ENCODE data around the gene SYNPO. TPM values are rescaled to one million over a fixed set of nuclear protein-coding genes. Genes with fewer than 3 reads are reported as not detected.

SYNPO gene
- polyA plus RNA-seq, 12 donors: 21.9 to 45.2 (median 34.1) TPM; not detected in 1

DNA sequence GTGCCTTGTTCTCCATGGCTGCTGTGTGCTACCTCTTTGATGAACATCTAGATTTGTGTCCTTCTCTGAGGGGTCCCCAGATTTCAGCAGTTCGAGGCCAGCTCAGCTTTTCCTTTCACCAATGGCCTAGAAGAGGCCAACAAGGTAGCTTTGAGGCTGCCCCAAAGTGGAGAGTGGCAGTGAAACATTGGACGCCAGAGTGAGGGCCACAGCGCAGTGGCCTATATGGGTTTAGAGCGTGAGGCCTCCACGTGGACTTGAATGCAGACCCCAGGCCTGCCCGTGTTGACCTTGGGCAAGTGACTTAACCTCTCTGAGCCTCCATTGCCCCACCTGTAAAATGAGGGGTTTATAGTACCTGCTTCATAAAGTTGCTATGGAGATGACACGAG is 32.4 kb downstream of the SYNPO start:
- no peak for DNase-seq

DNA sequence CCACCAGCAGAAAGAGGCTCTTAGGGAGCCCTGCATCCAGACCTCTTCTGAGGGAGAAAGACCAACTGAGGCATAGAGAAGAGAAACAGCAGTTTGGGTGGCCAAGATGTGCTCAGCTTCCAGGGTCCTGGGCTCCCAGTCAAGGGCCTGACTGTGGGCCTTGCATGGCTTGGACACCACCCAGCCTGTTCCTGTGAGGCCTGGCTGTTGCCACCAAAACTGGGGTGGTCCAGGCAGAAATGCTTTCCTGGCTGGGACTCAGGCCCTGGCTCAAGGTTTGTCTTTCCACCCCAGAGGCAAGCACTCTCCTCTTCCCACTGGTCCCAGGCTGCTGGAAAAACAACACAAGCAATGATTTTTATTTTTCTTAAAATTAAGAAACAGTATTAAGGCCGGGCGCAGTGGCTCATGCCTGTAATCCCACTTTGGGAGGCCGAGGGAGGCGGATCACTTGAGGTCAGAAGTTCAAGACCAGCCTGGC is 33.9 kb downstream of the SYNPO start:
- DNase-seq: peak; percentile 88

DNA sequence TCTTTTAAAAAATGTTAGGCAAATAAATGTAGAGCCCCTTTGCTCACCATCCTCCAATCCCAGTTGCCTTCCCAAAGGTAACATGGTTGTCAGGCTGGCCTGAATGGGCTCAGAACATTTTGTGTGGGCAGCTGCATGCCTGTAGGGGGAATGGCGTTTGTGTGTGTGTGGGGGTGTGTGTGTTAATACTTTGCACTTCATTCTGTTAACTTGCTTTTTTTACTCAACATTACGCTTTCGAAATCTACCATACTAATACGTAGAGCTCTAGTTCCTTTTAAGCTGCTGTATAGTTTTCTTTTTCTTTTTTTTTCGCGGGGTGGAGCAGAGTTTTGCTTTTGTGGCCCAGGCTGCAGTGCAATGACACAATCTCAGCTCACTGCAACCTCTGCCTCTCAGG is 34.6 kb downstream of the SYNPO start:
- no peak for DNase-seq

DNA sequence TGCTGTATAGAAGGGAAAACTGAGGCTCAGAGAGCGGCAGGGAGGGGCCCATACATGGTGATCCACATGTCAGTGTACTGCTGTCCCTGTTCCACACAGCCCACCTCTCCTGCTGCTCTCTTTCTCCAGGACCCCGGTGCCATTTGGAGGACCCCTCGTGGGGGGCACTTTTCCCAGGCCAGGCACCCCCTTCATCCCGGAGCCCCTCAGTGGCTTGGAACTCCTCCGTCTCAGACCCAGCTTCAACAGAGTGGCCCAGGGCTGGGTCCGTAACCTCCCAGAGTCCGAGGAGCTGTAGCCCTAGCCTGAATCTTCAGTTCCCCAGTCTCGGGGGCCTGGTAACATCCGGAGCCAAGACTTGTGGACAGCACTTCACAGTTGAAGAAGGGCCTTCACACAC is 36.1 kb downstream of the SYNPO start:
- no peak for DNase-seq

DNA sequence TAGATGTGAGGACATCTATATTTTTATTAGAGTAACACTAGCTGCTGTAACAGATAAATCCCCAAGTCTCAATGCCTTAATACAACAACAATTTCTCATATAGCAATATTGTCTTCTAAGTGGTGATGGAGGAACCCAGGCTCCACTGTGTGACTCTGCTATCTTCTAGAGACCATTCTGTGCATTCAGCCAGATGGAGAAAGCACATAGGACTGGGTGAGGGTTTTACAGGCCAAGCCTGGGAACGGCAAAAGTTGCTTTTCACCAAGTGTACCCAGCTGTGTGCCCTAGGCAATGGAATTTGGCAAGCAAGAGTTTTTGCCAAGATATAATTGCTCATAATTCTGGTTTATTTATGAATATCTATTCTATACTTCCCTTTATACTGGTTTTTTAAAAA is 48.7 kb downstream of the SYNPO start:
- no peak for DNase-seq

DNA sequence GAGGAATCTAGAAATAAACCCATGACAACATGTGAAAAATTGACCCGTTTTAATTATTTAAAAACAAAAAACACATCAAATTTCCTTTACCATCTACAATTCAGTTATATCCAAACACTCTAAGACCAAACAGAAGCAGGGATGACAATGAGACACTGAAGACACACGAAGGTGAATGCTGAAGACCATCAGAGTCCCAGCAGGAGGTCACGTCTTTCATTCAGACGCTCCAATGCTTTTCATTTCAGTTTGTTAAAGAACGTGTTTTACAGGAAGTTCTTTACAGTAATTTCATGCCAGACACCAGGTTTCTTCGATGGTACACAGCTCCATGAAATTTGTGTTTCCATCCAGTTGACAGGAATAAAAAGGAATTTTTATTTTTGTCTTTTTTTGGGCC is 50.3 kb downstream of the SYNPO start:
- DNase-seq: no peak

DNA sequence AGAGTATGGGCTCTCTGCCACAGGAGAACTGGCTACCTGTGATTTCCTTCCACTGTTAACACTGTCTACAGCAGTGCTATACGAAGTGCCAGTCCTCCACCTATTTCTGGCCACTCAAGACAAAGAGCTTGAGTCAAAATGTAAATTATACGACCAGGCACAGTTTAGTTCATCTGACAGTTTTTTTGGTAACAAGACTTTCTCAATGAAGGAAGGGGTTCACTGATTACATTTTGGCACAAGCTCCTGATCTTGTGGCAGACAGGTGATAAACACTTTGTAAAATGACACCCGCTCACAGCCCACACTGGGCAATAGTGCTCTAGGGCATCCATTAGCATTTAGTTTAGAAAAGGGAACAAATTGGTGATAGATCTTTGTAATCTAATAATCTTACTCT is 51.8 kb downstream of the SYNPO start:
- DNase-seq: no peak

DNA sequence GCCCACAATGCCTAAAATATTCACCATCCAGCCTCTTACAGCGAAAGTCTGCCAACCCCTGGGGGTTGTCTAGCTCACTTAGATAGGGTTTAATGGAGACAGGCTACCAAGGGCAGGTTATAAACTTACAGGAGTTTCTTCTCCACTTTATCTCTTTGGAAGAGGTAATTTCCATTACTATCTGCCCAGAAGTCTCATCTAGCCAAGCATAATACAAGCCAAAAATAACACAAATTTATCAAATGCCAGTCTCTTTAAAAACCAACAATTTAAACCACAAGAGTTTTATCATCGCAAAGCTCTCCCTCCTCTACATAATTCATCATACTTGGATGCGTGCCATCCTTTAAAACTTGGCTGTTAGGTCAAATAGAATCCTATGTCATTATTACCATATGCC is 54.2 kb downstream of the SYNPO start:
- DNase-seq: no peak

DNA sequence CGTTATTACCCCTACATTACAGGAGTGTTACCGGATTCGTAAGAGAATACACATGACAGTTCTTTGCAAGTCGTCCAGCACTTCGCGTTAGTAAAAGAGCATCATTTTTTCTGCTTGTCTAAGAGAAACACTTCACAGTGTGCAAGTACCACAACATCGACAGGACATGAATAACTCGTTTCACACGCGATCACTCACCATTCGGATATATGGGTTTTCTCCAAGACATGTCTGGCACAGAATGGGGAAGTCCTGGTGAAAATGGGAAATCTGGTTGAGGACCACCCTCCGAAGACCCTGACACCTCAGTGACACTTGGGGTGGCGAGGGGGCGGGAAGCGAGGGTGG is 59.8 kb downstream of the SYNPO start:
- DNase-seq: no peak

DNA sequence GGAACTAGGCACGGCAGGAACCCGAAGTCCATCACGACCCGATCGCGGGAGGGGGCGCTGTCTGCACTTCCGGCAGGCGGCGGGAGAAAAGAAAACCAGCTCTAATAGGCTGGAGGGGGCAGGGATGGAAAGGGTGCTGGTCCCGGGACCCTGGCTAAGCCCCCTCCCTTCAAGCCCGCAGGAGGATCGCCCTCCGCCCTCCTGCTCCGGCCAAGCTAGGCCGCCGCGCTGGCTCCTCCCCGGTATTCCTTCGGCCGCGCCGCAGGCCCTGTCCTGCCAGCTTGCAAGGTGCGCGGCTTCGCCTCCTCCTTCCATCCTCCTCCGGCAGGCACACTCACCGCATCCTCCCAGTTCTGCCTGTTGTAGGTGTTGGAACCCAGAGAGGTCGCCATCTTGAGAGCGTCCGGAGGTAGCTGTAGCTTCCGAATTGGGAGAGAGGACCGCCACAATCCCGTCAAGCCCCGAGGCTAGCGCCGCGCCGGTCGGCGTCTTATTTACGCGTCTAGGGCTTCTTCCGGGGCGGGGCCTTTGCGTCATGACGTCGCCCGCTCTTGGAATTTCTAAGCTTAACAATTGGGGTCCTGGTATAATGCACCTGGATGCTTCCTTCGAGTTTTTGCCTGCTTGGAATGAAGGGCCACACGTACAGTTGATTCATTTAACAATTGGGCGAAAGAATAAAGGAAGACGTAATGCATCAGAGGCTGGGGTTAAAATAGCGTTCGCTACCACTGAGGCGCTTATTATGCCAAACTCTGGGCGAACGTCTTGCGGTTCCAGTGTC is 60.3 kb downstream of the SYNPO start, which contains the start of gene RBM22:
Gene RBM22, minus strand, starts transcription at position 469 of the 784 bp plus-strand sequence. Its CDS starts 77 bp downstream, at position 392.
- DNase-seq: peak; percentile 96

DNA sequence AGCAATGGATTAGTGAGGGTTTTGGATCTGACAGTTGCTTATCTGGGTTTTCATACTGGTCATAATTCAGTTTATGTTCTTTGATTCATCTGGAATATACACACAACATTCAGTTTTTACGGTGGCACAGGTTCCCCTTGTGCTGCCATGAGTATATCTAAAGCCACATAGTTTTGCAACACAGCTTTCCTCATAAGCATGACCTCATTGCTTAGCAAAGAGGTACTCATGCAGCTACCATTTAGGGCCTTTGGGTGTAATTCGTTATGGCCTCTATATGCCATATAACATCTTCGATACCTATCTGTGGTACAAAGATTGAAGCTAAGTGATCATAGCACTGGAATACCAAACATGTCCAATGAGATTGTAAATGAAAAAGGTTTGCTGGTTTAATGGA is 63.3 kb downstream of the SYNPO start:
- no peak for DNase-seq

DNA sequence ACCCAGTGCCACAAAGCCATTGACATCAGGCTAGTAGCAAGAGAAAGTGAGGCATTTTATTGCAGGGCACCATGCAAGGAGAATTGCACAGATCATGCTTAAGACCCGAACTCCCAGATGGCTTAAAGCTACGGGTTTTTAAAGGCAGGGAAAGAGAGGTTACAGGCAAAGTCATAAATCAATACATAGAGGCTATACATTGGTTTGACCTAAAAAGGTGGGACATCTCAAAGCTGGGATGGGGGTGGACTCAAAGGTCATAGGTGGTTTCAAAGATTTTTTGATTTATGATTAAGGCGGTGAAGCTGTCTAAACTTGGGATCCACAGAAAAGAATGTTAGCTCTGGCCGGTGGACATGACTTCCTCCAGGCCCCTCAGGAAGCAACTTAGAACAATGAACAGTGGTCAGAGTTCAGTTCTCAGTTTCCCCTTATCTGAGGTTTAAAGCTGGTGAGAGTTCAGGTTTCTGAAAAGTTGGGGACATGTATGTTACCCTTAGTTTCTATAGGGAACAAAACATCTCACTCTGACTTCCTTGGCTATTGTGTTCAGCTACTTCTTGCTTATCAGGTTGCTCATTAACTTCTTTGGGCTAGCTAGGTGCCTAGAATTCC is 66.4 kb downstream of the SYNPO start:
- DNase-seq: no peak

Other genes with a start within 250 kb of the SYNPO start
- 100 to 1,000 TPM in 3 of 12 donors, 10 to 100 TPM in 8, not detected in 1; 44.8 to 427 (median 79.9) TPM for gene CD74, start 227.8 kb upstream of the SYNPO start, polyA plus RNA-seq (ENCODE audit: insufficient read length in 12 of 12)
- gene RPS14, start 190.9 kb upstream of the SYNPO start, polyA plus RNA-seq (ENCODE audit: insufficient read length in 12 of 12): 1,000 to 10,000 TPM in 11 of 12 donors, not detected in 1; 1,384 to 3,526 (median 2,659) TPM
- 10 to 100 TPM in 11 of 12 donors, not detected in 1; 40.2 to 56.1 (median 46.8) TPM for gene NDST1, start 132.5 kb upstream of the SYNPO start, polyA plus RNA-seq (ENCODE audit: insufficient read length in 12 of 12)
- gene MYOZ3, start 20.6 kb downstream of the SYNPO start, polyA plus RNA-seq (ENCODE audit: insufficient read length in 12 of 12): 10 to 100 TPM in 8 of 12 donors, 1 to 10 TPM in 3, not detected in 1; 3.1 to 18.0 (median 10.7) TPM
- gene RBM22, start 60.4 kb downstream of the SYNPO start, polyA plus RNA-seq (ENCODE audit: insufficient read length in 12 of 12): 10 to 100 TPM in 11 of 12 donors, not detected in 1; 40.9 to 61.4 (median 46.7) TPM
- 10 to 100 TPM in 11 of 12 donors, not detected in 1; 28.2 to 52.4 (median 42.4) TPM for gene DCTN4, start 118.4 kb downstream of the SYNPO start, polyA plus RNA-seq (ENCODE audit: insufficient read length in 12 of 12)
- 10 to 100 TPM in 2 of 12 donors, 1 to 10 TPM in 9, not detected in 1; 6.3 to 10.6 (median 8.1) TPM for gene SMIM3, start 138.1 kb downstream of the SYNPO start, polyA plus RNA-seq (ENCODE audit: insufficient read length in 12 of 12)
- under 1 TPM in 8 of 12 donors, not detected in 4; 0.14 to 0.55 (median 0.32) TPM for gene IRGM, start 205.9 kb downstream of the SYNPO start, polyA plus RNA-seq (ENCODE audit: insufficient read length in 12 of 12)

Data from muscle of arm (tissue), 12 donors.